ENCODE measurements around the gene RAB3B.

The RAB3B gene

GRCh38 chr1:51957618-51958017, 32.9 kb downstream of the RAB3B start:
- Histone ChIP-seq H3K27ac (no peak overlapping the region), H3K4me3 (no peak overlapping the region), H3K27me3 (peaks cover 0 to 17% of the 10 kb centered on the region in 2 donors), H3K9me3 (no peaks in the 10 kb centered on the region), H3K36me3 (no peaks in the 10 kb centered on the region), H3K4me1 (no peaks in the 10 kb centered on the region)
- DNase-seq = no peak
- no peak for TF ChIP-seq CTCF (IDR thresholded peaks at IDR 0.05)
- intact Hi-C loops (cut with DNase I; ENCODE audit: low total_unique reads) = no loop called here

- Histone ChIP-seq H3K27me3 (peaks cover 0 to 12% of the 10 kb centered on the region in 2 donors), H3K9me3 (no peaks in the 10 kb centered on the region), H3K4me1 (no peaks in the 10 kb centered on the region), H3K27ac (no peak overlapping the region), H3K4me3 (no peak overlapping the region), H3K36me3 (no peaks in the 10 kb centered on the region)
- no peak for TF ChIP-seq CTCF (IDR thresholded peaks at IDR 0.05)
- intact Hi-C loops (cut with DNase I; ENCODE audit: low total_unique reads) = no loop called here
- DNase-seq = no peak
These were observed 33.7 kb downstream of the RAB3B start for GRCh38 chr1:51956528-51957509.

- intact Hi-C loops (cut with DNase I; ENCODE audit: low total_unique reads) = no loop called here
- no peaks in the 10 kb centered on the region for H3K36me3 ChIP-seq
- no peaks in the 10 kb centered on the region for H3K4me1 ChIP-seq
- no peak for TF ChIP-seq CTCF (IDR thresholded peaks at IDR 0.05)
- H3K27me3 ChIP-seq = peaks cover 0 to 12% of the 10 kb centered on the region in 2 donors
- DNase-seq = no peak
- H3K27ac ChIP-seq = no peak overlapping the region
- no peak overlapping the region for H3K4me3 ChIP-seq
- no peaks in the 10 kb centered on the region for H3K9me3 ChIP-seq
These were observed 34.5 kb downstream of the RAB3B start for GRCh38 chr1:51955797-51956527.

- H3K9me3 ChIP-seq = no peaks in the 10 kb centered on the region
- no peak for DNase-seq
- peaks cover 0 to 4% of the 10 kb centered on the region in 2 donors for H3K27me3 ChIP-seq
- no peak overlapping the region for H3K4me3 ChIP-seq
- intact Hi-C loops (cut with DNase I; ENCODE audit: low total_unique reads) = no loop called here
- H3K36me3 ChIP-seq = no peaks in the 10 kb centered on the region
- H3K27ac ChIP-seq = no peak overlapping the region
- TF ChIP-seq CTCF (IDR thresholded peaks at IDR 0.05) = no peak
- H3K4me1 ChIP-seq = no peaks in the 10 kb centered on the region
These were observed 35.7 kb downstream of the RAB3B start for GRCh38 chr1:51954783-51955182.

GRCh38 chr1:51953079-51953478, 37.4 kb downstream of the RAB3B start:
- Histone ChIP-seq H3K4me1 (no peaks in the 10 kb centered on the region), H3K27ac (no peak overlapping the region), H3K27me3 (peaks cover 0 to 7% of the 10 kb centered on the region in 2 donors), H3K36me3 (no peaks in the 10 kb centered on the region), H3K4me3 (no peak overlapping the region), H3K9me3 (no peaks in the 10 kb centered on the region)
- no peak for DNase-seq
- intact Hi-C loops (cut with DNase I; ENCODE audit: low total_unique reads) = no loop called here
- no peak for TF ChIP-seq CTCF (IDR thresholded peaks at IDR 0.05)
